SJCRH30 (cell line): Measurements from ENCODE around the gene KNL1. TPM values are rescaled to one million over a fixed set of nuclear protein-coding genes. Genes with fewer than 3 reads are reported as not detected.

Experiments used
- DNase-seq, 2 experiments: peaks; one replicate each; pipeline ENCODE4 v3.0.0-alpha.2; 2015 to 2020
- H3K27ac ChIP-seq: fragments of 250-450 bp; sonication (Bioruptor Pico); 2 replicates; pipeline ENCODE4 v1.5.1; 2020; ENCODE audit warnings: mild to moderate bottlenecking, moderate library complexity
- H3K27me3 ChIP-seq: fragments of 250-450 bp; sonication (Bioruptor Pico); 2 replicates; pipeline ENCODE4 v1.5.1; 2020; ENCODE audit warnings: mild to moderate bottlenecking, moderate library complexity
- H3K36me3 ChIP-seq: fragments of 250-450 bp; sonication (Bioruptor Pico); 2 replicates; pipeline ENCODE4 v1.5.1; 2020; ENCODE audit warnings: mild to moderate bottlenecking, moderate library complexity
- H3K4me1 ChIP-seq: fragments of 250-450 bp; sonication (Bioruptor Pico); 2 replicates; pipeline ENCODE4 v1.5.1; 2020; ENCODE audit warnings: mild to moderate bottlenecking, moderate library complexity
- H3K4me3 ChIP-seq: fragments of 250-450 bp; sonication (Bioruptor Pico); 2 replicates; pipeline ENCODE4 v1.5.1; 2020; ENCODE audit warnings: mild to moderate bottlenecking, moderate library complexity
- H3K9me3 ChIP-seq: fragments of 250-450 bp; sonication (Bioruptor Pico); replicated peaks from 2 replicates; pipeline ENCODE4 v1.5.1; 2020; ENCODE audit warnings: mild to moderate bottlenecking, moderate library complexity
- total RNA-seq: library from RNA; depleted of rRNA; stranded (reverse); fragments of >200 nt; shearing (Covaris generic); gene quantifications from 2 replicates; pipeline ENCODE4 v1.2.3, GENCODE V29; 2014; rRNA removed

KNL1 gene, protein sequence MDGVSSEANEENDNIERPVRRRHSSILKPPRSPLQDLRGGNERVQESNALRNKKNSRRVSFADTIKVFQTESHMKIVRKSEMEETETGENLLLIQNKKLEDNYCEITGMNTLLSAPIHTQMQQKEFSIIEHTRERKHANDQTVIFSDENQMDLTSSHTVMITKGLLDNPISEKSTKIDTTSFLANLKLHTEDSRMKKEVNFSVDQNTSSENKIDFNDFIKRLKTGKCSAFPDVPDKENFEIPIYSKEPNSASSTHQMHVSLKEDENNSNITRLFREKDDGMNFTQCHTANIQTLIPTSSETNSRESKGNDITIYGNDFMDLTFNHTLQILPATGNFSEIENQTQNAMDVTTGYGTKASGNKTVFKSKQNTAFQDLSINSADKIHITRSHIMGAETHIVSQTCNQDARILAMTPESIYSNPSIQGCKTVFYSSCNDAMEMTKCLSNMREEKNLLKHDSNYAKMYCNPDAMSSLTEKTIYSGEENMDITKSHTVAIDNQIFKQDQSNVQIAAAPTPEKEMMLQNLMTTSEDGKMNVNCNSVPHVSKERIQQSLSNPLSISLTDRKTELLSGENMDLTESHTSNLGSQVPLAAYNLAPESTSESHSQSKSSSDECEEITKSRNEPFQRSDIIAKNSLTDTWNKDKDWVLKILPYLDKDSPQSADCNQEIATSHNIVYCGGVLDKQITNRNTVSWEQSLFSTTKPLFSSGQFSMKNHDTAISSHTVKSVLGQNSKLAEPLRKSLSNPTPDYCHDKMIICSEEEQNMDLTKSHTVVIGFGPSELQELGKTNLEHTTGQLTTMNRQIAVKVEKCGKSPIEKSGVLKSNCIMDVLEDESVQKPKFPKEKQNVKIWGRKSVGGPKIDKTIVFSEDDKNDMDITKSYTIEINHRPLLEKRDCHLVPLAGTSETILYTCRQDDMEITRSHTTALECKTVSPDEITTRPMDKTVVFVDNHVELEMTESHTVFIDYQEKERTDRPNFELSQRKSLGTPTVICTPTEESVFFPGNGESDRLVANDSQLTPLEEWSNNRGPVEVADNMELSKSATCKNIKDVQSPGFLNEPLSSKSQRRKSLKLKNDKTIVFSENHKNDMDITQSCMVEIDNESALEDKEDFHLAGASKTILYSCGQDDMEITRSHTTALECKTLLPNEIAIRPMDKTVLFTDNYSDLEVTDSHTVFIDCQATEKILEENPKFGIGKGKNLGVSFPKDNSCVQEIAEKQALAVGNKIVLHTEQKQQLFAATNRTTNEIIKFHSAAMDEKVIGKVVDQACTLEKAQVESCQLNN (N-terminal part only)
- total RNA-seq, result 93.7 and 100 TPM in 2 replicates

DNA sequence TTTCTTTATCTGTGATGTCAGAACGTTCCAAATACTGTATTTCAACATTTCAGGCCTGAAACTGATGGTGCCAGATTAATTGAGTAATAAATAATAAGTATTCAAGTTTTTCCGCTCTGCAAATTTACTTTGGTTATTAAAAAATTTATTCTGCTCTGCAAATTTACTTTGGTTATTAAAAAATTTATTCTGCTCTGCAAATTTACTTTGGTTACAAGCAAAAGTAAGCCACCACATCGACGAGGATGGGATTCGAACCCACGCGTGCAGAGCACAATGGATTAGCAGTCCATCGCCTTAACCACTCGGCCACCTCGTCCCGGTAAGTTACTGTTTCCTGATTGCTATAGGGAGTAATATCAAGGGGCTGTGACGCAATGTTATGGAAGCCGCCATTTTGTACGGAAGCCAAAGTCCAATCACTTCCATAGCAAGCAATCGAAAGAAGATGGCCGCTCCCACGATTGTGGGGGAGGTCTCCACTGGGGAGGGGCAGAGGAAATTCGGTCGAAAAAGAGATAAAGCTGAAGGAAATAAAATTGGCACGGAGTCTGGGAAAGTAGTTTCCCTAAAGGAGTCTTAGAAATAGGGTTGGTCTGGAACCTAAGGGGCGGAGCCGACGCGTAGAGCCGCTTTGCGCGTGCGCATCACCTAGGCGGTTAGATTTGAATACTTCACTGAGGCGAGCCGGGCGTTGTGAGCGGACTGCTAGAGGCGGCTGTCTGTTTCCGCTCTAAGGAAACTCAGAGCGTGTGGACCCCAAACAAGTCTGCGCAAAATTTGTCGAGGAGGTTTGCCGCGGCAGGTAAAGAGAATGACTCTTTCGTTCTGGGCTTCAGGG lies at the start of gene KNL1:
Gene KNL1, plus strand, starts transcription at position 662 of the 841 bp plus-strand sequence. CDS start 8,683 bp downstream, outside the sequence.
- H3K36me3 ChIP-seq, result no peaks in the 10 kb centered on the region
- H3K9me3 ChIP-seq, result no peaks in the 10 kb centered on the region
- H3K27me3 ChIP-seq, result no peaks in the 10 kb centered on the region
- 0 out of 2 replicates have a peak, but pooled peaks cover 3% of the 10 kb centered on the region for H3K4me1 ChIP-seq
- DNase-seq, result peak; percentile 89 to 98
- peak within 1 kb of the TSS; percentile 92 for H3K4me3 ChIP-seq
- peak within 1 kb of the TSS; percentile 96 for H3K27ac ChIP-seq

DNA sequence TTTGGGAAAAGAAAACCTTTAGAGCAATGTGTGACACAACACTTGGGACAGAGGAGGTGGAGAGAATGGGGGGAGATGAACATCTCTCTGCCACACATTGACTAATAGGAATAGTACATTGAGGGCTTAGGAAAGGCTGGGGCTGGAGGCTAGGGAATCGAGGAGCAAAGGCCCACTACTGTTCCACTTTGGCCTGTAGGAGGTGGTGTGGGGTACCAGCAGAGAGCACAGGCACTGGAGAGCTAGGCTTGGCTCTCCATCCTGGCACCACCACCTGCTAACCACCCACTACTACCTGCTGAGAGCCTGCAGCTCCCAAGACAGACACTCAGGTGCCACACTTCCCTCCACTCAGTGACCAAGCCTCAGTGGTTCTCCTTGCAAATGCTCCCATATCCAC lies 48.6 kb upstream of the KNL1 start:
- Histone ChIP-seq H3K27me3 (no peaks in the 10 kb centered on the region), H3K4me1 (no peaks in the 10 kb centered on the region), H3K4me3 (no peak overlapping the region), H3K27ac (no peak overlapping the region), H3K36me3 (no peaks in the 10 kb centered on the region), H3K9me3 (no peaks in the 10 kb centered on the region; the same call in 1 of the 2 replicates)
- no peak for DNase-seq

DNA sequence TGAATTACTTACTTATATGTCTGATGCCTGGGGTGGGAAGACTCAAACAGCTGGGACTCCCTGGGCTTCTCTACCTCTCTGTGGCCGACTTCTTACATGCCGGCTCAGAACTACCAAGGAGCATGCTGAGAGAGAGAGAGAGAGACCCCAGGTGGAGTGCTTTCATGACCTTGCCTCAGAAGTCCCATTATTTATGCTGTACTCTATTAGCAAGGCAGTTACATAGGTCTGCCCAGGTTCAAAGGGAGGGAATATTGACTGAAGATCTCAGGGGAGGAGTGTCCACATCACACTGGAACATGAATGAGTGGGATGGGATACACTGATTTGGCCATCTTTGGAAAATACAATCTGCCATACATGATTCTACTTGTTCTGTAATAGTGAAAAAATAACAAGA lies 45.4 kb upstream of the KNL1 start:
- no peak for DNase-seq
- H3K27ac ChIP-seq, result no peak overlapping the region
- H3K36me3 ChIP-seq, result no peaks in the 10 kb centered on the region

DNA sequence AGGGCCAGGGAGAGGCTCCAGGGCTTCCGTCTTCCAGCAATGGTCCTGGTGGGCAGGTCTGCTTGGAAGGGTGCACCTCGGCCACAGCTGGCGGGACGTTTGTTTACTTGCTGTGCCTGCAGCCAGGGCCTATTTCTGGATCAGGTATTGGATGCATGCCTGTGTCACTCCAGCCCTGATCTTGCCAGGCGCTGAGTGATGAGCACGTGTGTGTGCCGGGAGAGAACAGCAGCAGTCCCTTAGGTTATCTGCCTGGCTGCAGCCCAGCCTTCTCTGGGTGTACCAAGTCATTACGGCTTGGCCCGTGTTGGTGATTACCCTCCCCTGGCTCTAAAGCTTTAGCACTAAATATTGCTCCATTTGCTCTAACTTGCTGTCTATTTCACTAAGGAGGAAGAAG lies 44.2 kb upstream of the KNL1 start:
- H3K4me1 ChIP-seq, result peaks cover 4% of the 10 kb centered on the region; the same call in 1 of the 2 replicates
- DNase-seq, result no peak
- H3K4me3 ChIP-seq, result no peak overlapping the region
- no peaks in the 10 kb centered on the region for H3K36me3 ChIP-seq
- no peaks in the 10 kb centered on the region for H3K27me3 ChIP-seq
- no peak overlapping the region for H3K27ac ChIP-seq
- no peaks in the 10 kb centered on the region; the same call in 1 of the 2 replicates for H3K9me3 ChIP-seq

More for the DNA sequence above, 45.4 kb upstream of the KNL1 start:
- no peaks in the 10 kb centered on the region for H3K27me3 ChIP-seq
- no peak overlapping the region for H3K4me3 ChIP-seq
- H3K9me3 ChIP-seq, result no peaks in the 10 kb centered on the region; the same call in 1 of the 2 replicates
- H3K4me1 ChIP-seq, result no peaks in the 10 kb centered on the region; the same call in 1 of the 2 replicates

DNA sequence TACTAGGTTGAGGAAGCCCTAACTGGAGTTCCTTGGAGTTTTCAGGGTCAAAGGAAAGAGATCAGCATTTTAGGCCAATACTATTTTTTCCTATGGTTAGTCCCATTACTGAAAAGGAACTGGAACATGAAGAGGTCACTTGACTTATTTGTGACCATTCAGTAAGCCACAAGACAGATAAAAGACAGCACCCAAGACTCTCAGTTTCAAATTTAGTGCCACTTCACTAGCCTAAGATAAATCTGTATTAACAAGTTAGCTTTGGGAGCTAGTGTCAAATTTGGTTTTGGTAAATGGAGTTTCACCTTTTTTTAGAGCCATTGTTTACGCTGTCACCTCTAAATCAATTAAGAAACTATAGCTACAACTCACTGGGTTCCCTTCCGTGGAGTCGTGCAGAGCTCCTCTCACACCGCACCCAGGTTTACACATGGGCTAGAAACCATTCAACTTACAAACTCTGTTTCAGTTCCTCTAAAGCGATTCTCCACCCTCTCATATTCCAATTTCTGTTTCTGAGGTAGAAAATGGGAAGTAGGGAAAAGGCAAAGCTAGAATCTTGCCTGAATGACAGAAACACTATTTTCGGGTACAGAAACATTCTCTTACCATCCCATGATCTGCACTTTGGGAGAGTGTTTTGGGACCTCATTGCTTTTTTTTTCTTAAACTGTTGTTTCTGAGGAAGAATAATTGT lies 43.6 kb upstream of the KNL1 start:
- Histone ChIP-seq H3K4me1 (peaks cover 4% of the 10 kb centered on the region; the same call in 1 of the 2 replicates), H3K27ac (no peak overlapping the region), H3K27me3 (no peaks in the 10 kb centered on the region), H3K9me3 (no peaks in the 10 kb centered on the region), H3K36me3 (no peaks in the 10 kb centered on the region), H3K4me3 (no peak overlapping the region)
- no peak for DNase-seq

DNA sequence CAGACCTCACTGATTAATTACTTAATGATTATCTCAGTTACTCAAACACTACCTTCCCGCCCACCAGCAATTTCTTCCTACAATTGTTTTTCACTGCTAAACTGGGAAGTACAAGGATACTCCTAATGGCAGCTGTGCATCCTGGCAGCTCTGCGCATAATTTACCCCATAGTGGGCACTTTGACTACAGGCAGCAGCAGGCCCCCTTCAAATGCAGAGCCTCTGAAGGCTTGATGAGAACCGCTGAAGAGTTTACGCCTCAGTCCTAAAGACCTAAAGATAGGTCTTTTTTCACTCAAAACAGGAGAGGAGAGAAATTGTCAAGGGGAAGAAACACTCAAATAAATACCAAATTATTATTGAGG lies 39.9 kb upstream of the KNL1 start:
- Histone ChIP-seq H3K4me1 (peaks cover 4% of the 10 kb centered on the region; the same call in 1 of the 2 replicates), H3K27ac (no peak overlapping the region), H3K4me3 (no peak overlapping the region), H3K27me3 (no peaks in the 10 kb centered on the region), H3K9me3 (no peaks in the 10 kb centered on the region), H3K36me3 (no peaks in the 10 kb centered on the region)
- DNase-seq, result no peak

DNA sequence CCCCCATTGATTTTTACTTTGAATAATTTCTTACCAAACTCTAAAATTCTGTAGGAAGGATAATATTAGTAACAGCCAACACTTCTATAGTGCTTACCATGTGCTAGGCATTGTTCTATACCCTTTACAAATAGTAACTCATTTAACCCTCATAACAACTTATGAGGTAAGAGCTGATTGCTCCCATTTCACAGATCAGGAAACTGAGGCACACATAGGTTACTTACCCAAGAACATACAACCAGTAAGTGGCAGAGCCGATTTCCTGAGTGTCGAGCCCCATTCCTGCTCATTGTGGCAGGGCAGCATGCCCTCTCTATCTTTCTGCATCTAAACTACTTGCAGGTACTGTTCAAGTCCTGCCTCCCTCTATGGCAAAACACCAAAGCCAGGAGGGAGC lies 38.2 kb upstream of the KNL1 start:
- no peak for DNase-seq
- Histone ChIP-seq H3K27ac (no peak overlapping the region), H3K36me3 (no peaks in the 10 kb centered on the region), H3K27me3 (no peaks in the 10 kb centered on the region), H3K9me3 (no peaks in the 10 kb centered on the region), H3K4me3 (no peak overlapping the region), H3K4me1 (peaks cover 4% of the 10 kb centered on the region; the same call in 1 of the 2 replicates)

DNA sequence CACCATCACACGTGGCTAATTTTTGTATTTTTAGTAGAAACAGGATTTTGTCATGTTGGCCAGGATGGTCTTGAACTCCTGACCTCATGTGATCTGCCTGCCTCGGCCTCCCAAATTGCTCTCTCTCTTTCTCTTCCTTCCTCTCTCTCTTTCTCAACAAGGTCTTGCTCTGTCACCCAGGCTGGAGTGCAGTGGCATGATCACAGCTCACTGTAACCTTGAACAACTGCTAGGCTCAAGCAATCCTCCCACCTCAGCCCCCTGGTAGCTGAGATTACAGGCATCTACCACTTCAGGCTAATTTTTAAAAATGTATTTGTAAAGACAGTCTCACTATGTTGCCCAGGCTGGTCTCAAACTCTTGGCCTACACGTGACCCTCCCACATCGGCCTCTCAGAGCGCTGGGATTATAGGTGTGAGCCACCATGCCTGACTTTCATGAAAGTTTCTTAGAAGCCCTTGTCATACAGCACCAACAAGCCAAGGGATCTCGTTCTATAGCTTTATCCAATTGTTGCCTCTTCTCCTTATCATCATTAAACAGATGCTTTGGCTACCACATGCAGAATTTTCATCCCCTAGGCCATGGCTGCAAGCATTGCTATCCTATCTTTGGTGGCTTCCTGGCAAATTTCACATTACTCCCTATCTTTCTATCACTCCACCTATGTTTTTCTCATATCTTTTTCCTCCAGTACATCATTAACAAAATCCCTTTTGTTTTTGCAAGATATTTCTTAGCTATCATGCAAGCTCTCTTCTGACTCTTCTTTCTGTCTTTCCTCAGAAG lies 34.9 kb upstream of the KNL1 start:
- H3K27ac ChIP-seq, result no peak overlapping the region
- no peaks in the 10 kb centered on the region for H3K9me3 ChIP-seq
- H3K36me3 ChIP-seq, result no peaks in the 10 kb centered on the region
- no peaks in the 10 kb centered on the region for H3K27me3 ChIP-seq
- 0 out of 2 replicates have a peak, but pooled peaks cover 1% of the 10 kb centered on the region for H3K4me1 ChIP-seq
- no peak for DNase-seq
- H3K4me3 ChIP-seq, result no peak overlapping the region

DNA sequence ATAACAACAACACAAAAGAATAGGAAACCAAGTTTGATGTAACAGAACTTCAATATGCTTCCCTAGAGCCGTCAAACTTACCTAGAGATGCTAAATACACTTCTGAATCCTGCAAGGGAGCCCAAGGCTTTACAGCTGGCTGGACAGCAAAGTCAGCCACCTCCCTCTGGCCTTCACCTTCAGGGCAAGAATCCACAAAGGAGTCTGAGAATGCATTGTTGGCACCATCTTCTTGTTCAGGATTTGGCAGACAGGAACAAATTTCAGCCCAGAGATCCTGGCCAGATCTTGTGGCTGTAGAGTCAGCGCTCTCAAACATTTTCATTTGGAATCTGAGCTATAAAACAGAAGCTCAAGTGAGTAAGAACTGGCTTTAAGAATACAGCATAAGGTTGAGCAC lies 31.4 kb upstream of the KNL1 start:
- Histone ChIP-seq H3K9me3 (no peaks in the 10 kb centered on the region), H3K27ac (no peak overlapping the region), H3K27me3 (no peaks in the 10 kb centered on the region), H3K4me1 (no peaks in the 10 kb centered on the region), H3K36me3 (no peaks in the 10 kb centered on the region), H3K4me3 (no peak overlapping the region)
- no peak for DNase-seq

DNA sequence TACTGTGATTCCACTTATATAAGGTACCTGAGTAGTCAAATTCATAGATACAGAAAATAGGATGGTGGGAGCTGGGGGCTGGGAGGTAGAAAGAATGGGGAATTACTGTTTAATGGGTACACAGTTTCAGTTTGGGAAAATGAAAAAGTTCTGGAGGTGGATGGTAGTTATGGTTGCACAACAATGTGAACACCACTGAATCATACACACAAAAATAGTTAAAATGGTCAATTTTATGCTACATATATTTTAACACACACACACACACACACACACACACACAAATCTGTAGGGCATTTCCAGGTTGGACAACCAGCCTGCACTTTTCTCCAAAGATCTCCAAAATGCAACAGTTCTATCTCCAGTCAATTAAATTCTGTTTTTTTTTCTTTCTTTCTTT lies 30.6 kb upstream of the KNL1 start:
- H3K4me1 ChIP-seq, result no peaks in the 10 kb centered on the region
- no peaks in the 10 kb centered on the region for H3K36me3 ChIP-seq
- DNase-seq, result no peak
- no peak overlapping the region for H3K4me3 ChIP-seq
- no peak overlapping the region for H3K27ac ChIP-seq
- no peaks in the 10 kb centered on the region for H3K9me3 ChIP-seq
- H3K27me3 ChIP-seq, result no peaks in the 10 kb centered on the region

DNA sequence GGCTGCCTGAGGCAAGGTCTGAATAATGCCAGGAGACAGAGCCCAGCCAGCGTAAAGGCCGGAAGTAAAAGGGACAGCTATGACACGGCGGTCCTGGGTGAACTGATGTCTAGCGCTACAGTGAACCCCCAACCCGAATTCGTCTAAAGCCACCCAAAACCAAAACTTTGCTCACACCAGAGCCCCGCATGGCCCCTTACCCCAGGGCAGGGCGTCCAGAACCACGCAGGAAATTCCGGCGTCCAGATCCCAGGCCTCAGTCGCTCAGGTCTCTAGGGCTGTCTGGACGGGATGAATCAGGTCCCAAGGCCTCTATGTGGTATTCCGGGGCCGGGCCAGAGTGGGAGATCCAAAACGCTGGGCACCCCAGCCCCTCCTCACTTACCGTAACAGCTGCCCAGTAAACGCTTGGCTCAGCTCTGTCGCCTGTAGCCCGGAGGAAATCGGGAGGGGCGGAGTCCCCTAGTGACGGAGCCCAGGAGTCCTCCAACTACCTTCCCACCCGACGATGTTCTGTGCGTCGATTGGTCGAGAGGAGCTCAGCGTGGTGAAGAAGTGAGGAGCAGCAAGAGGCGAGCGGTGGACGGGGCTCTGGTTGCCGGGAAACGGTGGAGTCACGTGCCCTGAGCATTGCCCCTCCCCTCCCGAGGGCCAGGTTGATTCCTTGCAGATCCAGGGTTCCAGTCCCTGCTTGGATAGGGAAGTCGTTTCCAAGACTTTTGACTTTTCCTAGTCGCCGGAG lies 29.3 kb upstream of the KNL1 start, which contains the start of gene CCDC32:
Gene CCDC32, minus strand, starts transcription at position 452 of the 742 bp plus-strand sequence. CDS start 2,027 bp downstream, outside the sequence.
- Histone ChIP-seq H3K9me3 (no peaks in the 10 kb centered on the region), H3K4me1 (no peaks in the 10 kb centered on the region), H3K27ac (peak within 1 kb of the TSS; percentile 71), H3K4me3 (peak within 1 kb of the TSS; percentile 72), H3K27me3 (no peaks in the 10 kb centered on the region), H3K36me3 (no peaks in the 10 kb centered on the region)
- DNase-seq, result peak; percentile 99
